GM18519 (cell line): ENCODE data around the gene CENPK.
"Not testable (repeated sequence)": the region's sequence is repeated elsewhere in the genome, so short reads cannot be mapped to it uniquely, and the experiment has no call there.

Source experiments
- ATAC-seq: cut with Tn5 transposase; IDR thresholded peaks from one replicate; pipeline ENCODE4 v1.9.1; 2021; ENCODE audit warnings: mild to moderate bottlenecking, moderate library complexity; ENCODE audit not compliant: unreplicated experiment, low FRiP score

The CENPK gene

GRCh38 chr5:65512170-65512937 lies 50.6 kb downstream of the CENPK start:
- no peak for ATAC-seq

GRCh38 chr5:65508978-65509377 lies 54.0 kb downstream of the CENPK start:
- no peak for ATAC-seq

- no peak for ATAC-seq
These were observed 56.0 kb downstream of the CENPK start for GRCh38 chr5:65506961-65507360.

- ATAC-seq = no peak
These were observed 73.8 kb downstream of the CENPK start for GRCh38 chr5:65489119-65489518.

GRCh38 chr5:65488038-65488687 lies 74.8 kb downstream of the CENPK start:
- ATAC-seq = not testable (repeated sequence)

- not testable (repeated sequence) for ATAC-seq
These were observed 76.2 kb downstream of the CENPK start for GRCh38 chr5:65486803-65487202.

- no peak for ATAC-seq
These were observed 77.6 kb downstream of the CENPK start for GRCh38 chr5:65485405-65485804.

GRCh38 chr5:65483546-65484346 lies 79.2 kb downstream of the CENPK start:
- peak; percentile 46 for ATAC-seq

- no peak for ATAC-seq
These were observed 80.0 kb downstream of the CENPK start for GRCh38 chr5:65482736-65483545.

- ATAC-seq = no peak
These were observed 80.7 kb downstream of the CENPK start for GRCh38 chr5:65482296-65482735.

- ATAC-seq = peak; percentile 55
These were observed 81.2 kb downstream of the CENPK start, which contains the start of gene ADAMTS6 for GRCh38 chr5:65481635-65482295. Gene ADAMTS6 (minus strand): TSS chr5:65481920. CDS start chr5:65473673, 8,247 bp downstream.

GRCh38 chr5:65481171-65481581 lies 81.8 kb downstream of the CENPK start:
- no peak for ATAC-seq

- ATAC-seq = peak; percentile 30
These were observed 82.6 kb downstream of the CENPK start for GRCh38 chr5:65480306-65480865.

GRCh38 chr5:65479527-65479926 lies 83.4 kb downstream of the CENPK start:
- ATAC-seq = no peak

GRCh38 chr5:65478336-65478735 lies 84.6 kb downstream of the CENPK start:
- no peak for ATAC-seq

GRCh38 chr5:65475895-65476294 lies 87.1 kb downstream of the CENPK start:
- no peak for ATAC-seq

GRCh38 chr5:65475336-65475735 lies 87.6 kb downstream of the CENPK start:
- ATAC-seq = no peak

GRCh38 chr5:65474130-65474711 lies 88.7 kb downstream of the CENPK start:
- ATAC-seq = no peak

- no peak for ATAC-seq
These were observed 94.3 kb downstream of the CENPK start for GRCh38 chr5:65468633-65469032.
